22Rv1 (cell line): ENCODE results near the gene SLC23A2.
"Not testable (repeated sequence)": the region's sequence is repeated elsewhere in the genome, so short reads cannot be mapped to it uniquely, and the experiment has no call there.

Source experiments
- ZFX ChIP-seq: fragments of 450-650 bp; IDR thresholded peaks from 2 replicates; pipeline ENCODE4 v1.6.1; 2017; ENCODE audit warnings: antibody characterized with exemption, borderline replicate concordance
- TF ChIP-seq, protein P1 (sequence below): fragments of 450-650 bp; IDR thresholded peaks from 2 replicates; pipeline ENCODE4 v1.5.1; 2017; ENCODE audit warnings: mild to moderate bottlenecking

- TF ChIP-seq, protein P1, sequence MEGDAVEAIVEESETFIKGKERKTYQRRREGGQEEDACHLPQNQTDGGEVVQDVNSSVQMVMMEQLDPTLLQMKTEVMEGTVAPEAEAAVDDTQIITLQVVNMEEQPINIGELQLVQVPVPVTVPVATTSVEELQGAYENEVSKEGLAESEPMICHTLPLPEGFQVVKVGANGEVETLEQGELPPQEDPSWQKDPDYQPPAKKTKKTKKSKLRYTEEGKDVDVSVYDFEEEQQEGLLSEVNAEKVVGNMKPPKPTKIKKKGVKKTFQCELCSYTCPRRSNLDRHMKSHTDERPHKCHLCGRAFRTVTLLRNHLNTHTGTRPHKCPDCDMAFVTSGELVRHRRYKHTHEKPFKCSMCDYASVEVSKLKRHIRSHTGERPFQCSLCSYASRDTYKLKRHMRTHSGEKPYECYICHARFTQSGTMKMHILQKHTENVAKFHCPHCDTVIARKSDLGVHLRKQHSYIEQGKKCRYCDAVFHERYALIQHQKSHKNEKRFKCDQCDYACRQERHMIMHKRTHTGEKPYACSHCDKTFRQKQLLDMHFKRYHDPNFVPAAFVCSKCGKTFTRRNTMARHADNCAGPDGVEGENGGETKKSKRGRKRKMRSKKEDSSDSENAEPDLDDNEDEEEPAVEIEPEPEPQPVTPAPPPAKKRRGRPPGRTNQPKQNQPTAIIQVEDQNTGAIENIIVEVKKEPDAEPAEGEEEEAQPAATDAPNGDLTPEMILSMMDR: not testable (repeated sequence)
- TF ChIP-seq ZFX: not testable (repeated sequence)
Observed at GRCh38 chr20:4921271-4921670, 80.0 kb downstream of the SLC23A2 start.
